ENCODE data around the gene NPFF. TPM values are rescaled to one million over a fixed set of nuclear protein-coding genes. Genes with fewer than 3 reads are reported as not detected.

Gene NPFF
- total and polyA plus RNA-seq, 2 of the 13 experiments (the other 11 are each of a cell fraction or from before 2014, with no cell fraction given): not detected

- TF ChIP-seq ZNF614 (CRISPR knock-in tag; IDR thresholded peaks at IDR 0.05; ENCODE audit: borderline replicate concordance) (peak; percentile 33; the same call in 1 of the 2 replicates), TEAD3 (CRISPR knock-in tag; optimal IDR thresholded peaks at IDR 0.05; ENCODE audit: borderline replicate concordance) (peak; percentile 3), RBAK (CRISPR knock-in tag; IDR thresholded peaks at IDR 0.05) (no peak), SOX5 (CRISPR knock-in tag; IDR thresholded peaks at IDR 0.05; ENCODE audit: borderline replicate concordance) (0 out of 2 replicates have a peak, but pooled peaks have one; percentile 9)
- TF ChIP-seq, protein P1, sequence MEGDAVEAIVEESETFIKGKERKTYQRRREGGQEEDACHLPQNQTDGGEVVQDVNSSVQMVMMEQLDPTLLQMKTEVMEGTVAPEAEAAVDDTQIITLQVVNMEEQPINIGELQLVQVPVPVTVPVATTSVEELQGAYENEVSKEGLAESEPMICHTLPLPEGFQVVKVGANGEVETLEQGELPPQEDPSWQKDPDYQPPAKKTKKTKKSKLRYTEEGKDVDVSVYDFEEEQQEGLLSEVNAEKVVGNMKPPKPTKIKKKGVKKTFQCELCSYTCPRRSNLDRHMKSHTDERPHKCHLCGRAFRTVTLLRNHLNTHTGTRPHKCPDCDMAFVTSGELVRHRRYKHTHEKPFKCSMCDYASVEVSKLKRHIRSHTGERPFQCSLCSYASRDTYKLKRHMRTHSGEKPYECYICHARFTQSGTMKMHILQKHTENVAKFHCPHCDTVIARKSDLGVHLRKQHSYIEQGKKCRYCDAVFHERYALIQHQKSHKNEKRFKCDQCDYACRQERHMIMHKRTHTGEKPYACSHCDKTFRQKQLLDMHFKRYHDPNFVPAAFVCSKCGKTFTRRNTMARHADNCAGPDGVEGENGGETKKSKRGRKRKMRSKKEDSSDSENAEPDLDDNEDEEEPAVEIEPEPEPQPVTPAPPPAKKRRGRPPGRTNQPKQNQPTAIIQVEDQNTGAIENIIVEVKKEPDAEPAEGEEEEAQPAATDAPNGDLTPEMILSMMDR (CRISPR knock-in tag; IDR thresholded peaks at IDR 0.05): peak; percentile 69
Observed at GRCh38 chr12:53543539-53543938, 36.3 kb upstream of the NPFF start (continued).

DNA sequence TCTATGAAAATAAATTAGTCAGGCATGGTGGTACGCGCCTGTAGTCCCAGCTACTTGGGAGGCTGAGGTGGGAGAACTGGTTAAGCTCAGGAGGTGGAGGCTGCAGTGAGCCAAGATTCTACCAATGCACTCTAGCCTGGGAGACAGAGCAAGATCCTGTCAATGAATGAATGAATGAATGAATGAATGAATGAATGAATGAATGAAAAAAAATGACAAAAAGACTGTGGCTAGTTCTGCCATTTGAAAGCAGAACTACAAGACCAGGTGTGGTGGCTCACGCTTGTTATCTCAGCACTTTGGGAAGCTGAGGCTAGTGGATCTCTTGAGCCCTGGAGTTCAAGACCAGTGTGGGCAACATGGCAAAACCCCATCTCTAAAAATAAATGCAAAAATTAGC is 32.2 kb upstream of the NPFF start:
- no peak for ATAC-seq
- no peak overlapping the region for H3K4me3 ChIP-seq (replicated peaks in 1 of 3; ENCODE audit: insufficient read depth in 1 of 3, low read depth in 2 of 3, low read length in 3 of 3)
- 97% methylated on average over 3 of the region's 3 CpGs for WGBS (ENCODE audit: low lambda C conversion rate)
- peaks cover 3 to 45% of the 10 kb centered on the region in 2 experiments; a peak in 4 of 5 replicates for H3K36me3 ChIP-seq (replicated peaks in 1 of 2; ENCODE audit: control insufficient read depth in 1 of 2, insufficient read depth in 2 of 2, low read length in 2 of 2)
- in situ Hi-C loops (cut with HindIII; ENCODE audit: extremely low pct_ligation_motif_present, low pct_unique_long_range_greater_than_20kb) (no loop called here), intact Hi-C loops (cut with micrococcal nuclease; ENCODE audit: unreplicated experiment) (no loop called here)
- BruUV-seq (replicated peaks): no TSS peak
- no peak for DNase-seq (ENCODE audit: low spot score)
- no peaks in the 10 kb centered on the region for H3K79me2 ChIP-seq (ENCODE audit: insufficient read depth, low read length)
- TF ChIP-seq ZNF24 (IDR thresholded peaks at IDR 0.05) (peak; percentile 22; the same call in 1 of the 2 replicates), ZNF17 (CRISPR knock-in tag; IDR thresholded peaks at IDR 0.05) (no peak), HIC2 (CRISPR knock-in tag; IDR thresholded peaks at IDR 0.05; ENCODE audit: low read depth) (no peak)
- no peak for FAIRE-seq
- H3K4me1 ChIP-seq (ENCODE audit: insufficient read depth, low read length): peaks cover 40% of the 10 kb centered on the region
- POLR2A ChIA-PET: interaction anchor here (0.7 to 6.8 kb wide), 3 partner anchors 88 to 136 kb away, joined by 3 to 65 read pairs (median 22); partner anchors contain the start of gene ATP5MC2
- H3K9me3 ChIP-seq (ENCODE audit: low read length): no peaks in the 10 kb centered on the region
- CTCF ChIA-PET (ENCODE audit: low intra/inter-chr PET ratio, low total read pairs): no interaction called here
- H3K4me2 ChIP-seq (ENCODE audit: low read depth, low read length): no peak overlapping the region
- no peak overlapping the region for H3K9ac ChIP-seq (ENCODE audit: insufficient read depth, low read depth, low read length)
- no peak overlapping the region for H2AFZ ChIP-seq (ENCODE audit: low read length)
- H3K27ac ChIP-seq (ENCODE audit: extremely low read length, insufficient read depth, low read length): no peak overlapping the region
- no peaks in the 10 kb centered on the region for H4K20me1 ChIP-seq (ENCODE audit: insufficient read depth, low read length)
- no peaks in the 10 kb centered on the region for H3K27me3 ChIP-seq (ENCODE audit: control insufficient read depth in 1 of 2, insufficient read depth in 2 of 2, low read length in 2 of 2)
